ENCODE measurements around the gene RIPPLY3. TPM values are rescaled to one million over a fixed set of nuclear protein-coding genes. Genes with fewer than 3 reads are reported as not detected.

RIPPLY3 gene
- total and polyA plus RNA-seq, 7 donors = 0.12 TPM; not detected in 6

DNA sequence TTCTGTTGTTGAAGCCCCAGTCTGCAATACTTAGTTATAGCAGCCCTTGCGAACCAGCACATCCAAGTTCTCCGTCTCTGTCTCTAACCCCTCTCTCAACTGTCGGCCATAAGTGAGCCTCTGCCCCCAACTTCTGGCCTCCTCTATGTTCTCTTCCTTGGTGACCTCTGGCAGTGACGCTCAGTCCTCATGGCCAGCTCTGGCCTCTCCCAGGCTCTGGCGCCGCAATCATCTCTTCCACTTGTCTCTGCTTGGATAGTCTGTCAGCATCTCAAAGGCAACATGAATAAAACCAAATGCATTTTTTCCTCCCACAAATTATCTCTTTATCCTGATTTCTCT is 31.7 kb upstream of the RIPPLY3 start:
- Histone ChIP-seq H3K27ac (no peak overlapping the region), H3K27me3 (no peaks in the 10 kb centered on the region), H3K4me1 (no peaks in the 10 kb centered on the region), H3K4me3 (no peak overlapping the region), H3K9me3 (no peaks in the 10 kb centered on the region), H3K36me3 (no peaks in the 10 kb centered on the region)
- DNase-seq = no peak
- TF ChIP-seq EP300 (IDR thresholded peaks at IDR 0.05) (no peak), POLR2AphosphoS5 (IDR thresholded peaks at IDR 0.05) (no peak), POLR2A (IDR thresholded peaks at IDR 0.05) (no peak)
- TF ChIP-seq, protein P1, sequence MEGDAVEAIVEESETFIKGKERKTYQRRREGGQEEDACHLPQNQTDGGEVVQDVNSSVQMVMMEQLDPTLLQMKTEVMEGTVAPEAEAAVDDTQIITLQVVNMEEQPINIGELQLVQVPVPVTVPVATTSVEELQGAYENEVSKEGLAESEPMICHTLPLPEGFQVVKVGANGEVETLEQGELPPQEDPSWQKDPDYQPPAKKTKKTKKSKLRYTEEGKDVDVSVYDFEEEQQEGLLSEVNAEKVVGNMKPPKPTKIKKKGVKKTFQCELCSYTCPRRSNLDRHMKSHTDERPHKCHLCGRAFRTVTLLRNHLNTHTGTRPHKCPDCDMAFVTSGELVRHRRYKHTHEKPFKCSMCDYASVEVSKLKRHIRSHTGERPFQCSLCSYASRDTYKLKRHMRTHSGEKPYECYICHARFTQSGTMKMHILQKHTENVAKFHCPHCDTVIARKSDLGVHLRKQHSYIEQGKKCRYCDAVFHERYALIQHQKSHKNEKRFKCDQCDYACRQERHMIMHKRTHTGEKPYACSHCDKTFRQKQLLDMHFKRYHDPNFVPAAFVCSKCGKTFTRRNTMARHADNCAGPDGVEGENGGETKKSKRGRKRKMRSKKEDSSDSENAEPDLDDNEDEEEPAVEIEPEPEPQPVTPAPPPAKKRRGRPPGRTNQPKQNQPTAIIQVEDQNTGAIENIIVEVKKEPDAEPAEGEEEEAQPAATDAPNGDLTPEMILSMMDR (IDR thresholded peaks at IDR 0.05) = no peak
- WGBS, 2 donors = 89 to 99% methylated on average over 6 of the region's 6 CpGs
- intact Hi-C loops (cut with DNase I) = no loop called here

DNA sequence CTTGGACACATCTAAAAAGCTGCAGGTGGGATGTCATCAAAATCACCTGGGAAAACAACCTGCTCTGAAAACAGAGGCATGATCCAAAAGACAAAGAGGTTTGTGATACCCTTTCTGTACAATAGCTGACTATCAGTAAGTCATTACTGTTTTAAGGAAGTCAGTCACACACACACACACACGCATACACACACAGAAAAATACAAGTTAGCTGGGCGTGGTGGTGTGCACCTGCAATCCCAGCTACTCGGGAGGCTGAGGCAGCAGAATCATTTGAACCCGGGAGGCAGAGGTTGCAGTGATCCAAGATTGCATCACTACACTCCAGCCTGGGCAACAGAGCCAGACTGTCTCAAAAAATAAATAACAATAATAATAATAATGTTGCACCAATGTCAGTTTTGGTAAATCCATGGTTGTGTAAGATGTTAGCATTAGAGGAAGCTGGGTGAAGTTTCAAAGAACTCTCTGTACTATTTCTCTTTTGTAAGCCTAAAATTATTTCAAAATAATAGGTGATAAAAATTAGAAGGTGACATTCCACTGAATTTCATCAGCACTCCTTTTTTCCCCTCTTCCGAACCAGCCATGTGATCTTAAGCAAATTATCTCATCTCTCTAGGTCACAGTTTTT is 30.2 kb upstream of the RIPPLY3 start:
- Histone ChIP-seq H3K27ac (no peak overlapping the region), H3K36me3 (no peaks in the 10 kb centered on the region), H3K27me3 (peaks cover 0 to 6% (median 0%) of the 10 kb centered on the region in 3 donors), H3K4me1 (peaks cover 0 to 11% (median 9%) of the 10 kb centered on the region in 4 donors), H3K4me3 (no peak overlapping the region), H3K9me3 (no peaks in the 10 kb centered on the region)
- DNase-seq = no peak
- TF ChIP-seq POLR2A (IDR thresholded peaks at IDR 0.05) (no peak), POLR2AphosphoS5 (IDR thresholded peaks at IDR 0.05) (no peak), EP300 (IDR thresholded peaks at IDR 0.05) (no peak)
- TF ChIP-seq, protein P1 (IDR thresholded peaks at IDR 0.05) = no peak
- intact Hi-C loops (cut with DNase I) = no loop called here
- 76 to 82% methylated on average over 5 of the region's 5 CpGs for WGBS, 2 donors

DNA sequence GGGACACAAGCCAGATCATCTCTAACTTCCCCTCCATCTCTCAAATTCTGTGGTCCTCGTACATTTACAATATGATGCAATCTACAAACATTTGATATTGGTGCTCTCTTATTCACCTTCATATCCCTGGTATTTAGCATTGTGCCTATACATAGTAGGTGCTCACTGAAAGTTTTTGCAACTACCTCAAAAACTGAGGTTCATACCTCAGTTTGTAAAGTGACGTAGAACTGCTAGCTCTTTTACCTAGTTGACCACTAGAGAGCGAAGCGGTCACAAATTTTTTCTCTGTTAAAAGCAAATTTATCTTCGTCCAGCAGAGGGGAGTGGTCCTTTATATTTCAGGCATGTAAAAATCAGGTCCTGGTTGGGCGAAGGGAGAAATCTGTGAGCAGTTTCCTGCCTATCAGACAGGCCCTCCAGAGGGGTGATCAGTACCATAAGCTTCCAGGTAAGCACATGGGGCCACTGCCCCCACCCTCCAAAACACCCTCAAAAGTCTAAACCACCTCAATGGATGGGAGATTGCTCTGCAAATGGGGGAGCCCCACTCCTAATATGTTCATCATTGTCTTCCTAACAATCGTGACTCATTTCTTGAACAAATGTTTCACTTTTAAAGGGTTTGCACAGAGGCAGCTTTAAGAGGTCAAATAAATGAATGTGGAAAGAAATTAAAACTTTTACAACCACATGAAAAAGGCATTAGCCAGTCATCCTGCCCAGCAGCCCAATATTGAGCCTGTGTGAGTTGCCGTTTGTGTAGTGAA is 29.4 kb upstream of the RIPPLY3 start:
- WGBS, 2 donors = 33 to 55% methylated on average over 8 of the region's 8 CpGs
- Histone ChIP-seq H3K27me3 (peaks cover 0 to 6% (median 0%) of the 10 kb centered on the region in 3 donors), H3K27ac (no peak overlapping the region)

DNA sequence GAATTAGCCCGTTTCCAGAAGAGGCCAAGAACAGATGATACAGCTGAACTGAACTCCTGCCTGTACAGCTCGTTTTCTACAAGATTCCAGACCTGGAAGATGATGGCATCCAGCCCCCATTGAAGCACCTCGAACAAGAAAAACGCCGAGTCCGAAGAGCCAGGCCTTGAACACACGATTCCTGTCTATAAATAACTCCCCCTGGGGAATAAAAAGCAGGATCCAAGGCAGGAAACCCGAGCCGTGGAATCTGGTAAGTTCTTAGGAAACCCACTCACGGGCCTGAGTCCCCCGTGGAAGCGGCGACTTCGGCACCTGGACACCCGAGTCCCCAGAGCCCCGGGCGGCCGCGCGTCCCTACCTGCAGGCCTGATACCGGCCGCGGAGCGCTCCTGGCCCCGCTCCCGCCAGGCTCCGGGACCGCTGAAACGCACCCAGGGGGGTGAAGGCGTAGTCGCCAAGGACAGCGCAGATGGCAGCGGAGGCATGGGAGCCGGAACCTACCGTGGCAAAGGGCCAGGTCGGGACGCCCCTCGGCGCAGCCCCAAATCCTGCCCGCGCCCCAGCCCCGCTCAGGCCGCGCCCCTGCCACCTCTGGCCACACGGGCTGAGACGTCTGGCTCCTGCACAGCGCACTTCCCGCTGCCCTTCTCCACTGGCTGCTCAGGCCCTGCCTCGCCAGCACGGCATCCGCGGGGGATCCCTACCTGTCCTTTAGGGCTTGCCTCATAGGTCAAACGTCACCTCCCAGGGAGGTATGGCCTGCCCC is 26.0 kb upstream of the RIPPLY3 start:
- no peak for DNase-seq
- Histone ChIP-seq H3K27me3 (peaks cover 0 to 6% (median 0%) of the 10 kb centered on the region in 3 donors), H3K36me3 (no peaks in the 10 kb centered on the region), H3K4me1 (peaks cover 0 to 11% (median 9%) of the 10 kb centered on the region in 4 donors), H3K4me3 (peak overlapping the region; percentile 17 to 53 (median 45)), H3K27ac (peak overlapping the region in 1 of 4 donors; percentile 11), H3K9me3 (no peaks in the 10 kb centered on the region)
- intact Hi-C loops (cut with DNase I) = no loop called here
- TF ChIP-seq, protein P1 (IDR thresholded peaks at IDR 0.05) = no peak
- no peak for TF ChIP-seq EP300 (IDR thresholded peaks at IDR 0.05)
- no peak for TF ChIP-seq POLR2A (IDR thresholded peaks at IDR 0.05)
- peak in 1 of 4 donors; percentile 12 for TF ChIP-seq POLR2AphosphoS5 (IDR thresholded peaks at IDR 0.05)
- 3 to 11% methylated on average over 53 of the region's 53 CpGs for WGBS, 2 donors

More for the DNA sequence above, 29.4 kb upstream of the RIPPLY3 start:
- H3K4me3 ChIP-seq = no peak overlapping the region
- TF ChIP-seq EP300 (IDR thresholded peaks at IDR 0.05) = no peak
- TF ChIP-seq, protein P1 (IDR thresholded peaks at IDR 0.05) = peak in 3 of 4 experiments; percentile 13 to 28 (median 24)
- TF ChIP-seq POLR2A (IDR thresholded peaks at IDR 0.05) = no peak
- no peak for TF ChIP-seq POLR2AphosphoS5 (IDR thresholded peaks at IDR 0.05)
- H3K36me3 ChIP-seq = no peaks in the 10 kb centered on the region
- DNase-seq = no peak
- intact Hi-C loops (cut with DNase I) = no loop called here
- no peaks in the 10 kb centered on the region for H3K9me3 ChIP-seq
- H3K4me1 ChIP-seq = peaks cover 0 to 11% (median 9%) of the 10 kb centered on the region in 4 donors
